Measurements from ENCODE around the gene CCZ1B.
"Not testable (repeated sequence)": the region's sequence is repeated elsewhere in the genome, so short reads cannot be mapped to it uniquely, and the experiment has no call there.

The CCZ1B gene

DNA sequence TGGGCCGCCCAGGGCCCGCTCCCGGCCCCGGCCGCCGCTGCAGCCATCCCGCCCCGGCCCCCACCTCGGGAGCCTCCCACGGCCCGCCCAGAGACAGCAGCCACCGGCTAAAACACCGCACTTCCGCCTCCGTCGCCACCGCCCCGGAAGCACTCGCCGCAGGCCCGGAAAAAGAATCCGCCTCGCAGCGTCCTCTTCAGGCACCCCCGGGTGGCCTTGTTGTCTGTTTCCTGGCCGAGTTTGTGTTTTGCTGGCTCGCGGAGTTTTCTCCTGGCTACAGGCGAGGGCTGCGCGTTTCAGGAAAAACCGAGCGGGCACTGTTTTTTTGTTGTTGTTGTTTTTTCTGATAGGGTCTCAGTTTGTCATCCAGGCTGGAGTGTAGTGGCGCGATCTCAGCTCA, at the start of gene CCZ1B:
TSS of gene CCZ1B (minus strand) at position 125 of the 400 bp plus-strand sequence. CDS start at position 47, 78 bp downstream.
- DNase-seq: peak; percentile 92

DNA sequence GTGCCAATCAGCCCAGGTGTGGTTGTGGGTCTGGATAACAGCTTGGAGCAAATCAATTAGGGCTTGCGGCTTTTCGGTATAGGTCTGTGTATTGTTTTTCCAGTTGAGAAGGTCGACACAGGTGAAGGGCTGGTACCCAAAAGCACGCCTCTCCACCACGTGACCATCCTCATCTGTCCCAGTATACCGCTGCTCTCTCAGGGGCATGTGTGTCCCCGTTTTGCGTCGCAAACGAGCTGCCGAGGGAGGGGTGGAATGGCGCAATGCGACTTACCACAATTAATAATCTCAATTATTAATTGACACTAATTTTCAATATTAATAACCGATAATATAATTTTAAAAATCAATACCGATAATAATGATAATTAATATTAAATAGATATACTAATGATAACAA, 48.9 kb upstream of the CCZ1B start:
- not testable (repeated sequence) for DNase-seq

DNA sequence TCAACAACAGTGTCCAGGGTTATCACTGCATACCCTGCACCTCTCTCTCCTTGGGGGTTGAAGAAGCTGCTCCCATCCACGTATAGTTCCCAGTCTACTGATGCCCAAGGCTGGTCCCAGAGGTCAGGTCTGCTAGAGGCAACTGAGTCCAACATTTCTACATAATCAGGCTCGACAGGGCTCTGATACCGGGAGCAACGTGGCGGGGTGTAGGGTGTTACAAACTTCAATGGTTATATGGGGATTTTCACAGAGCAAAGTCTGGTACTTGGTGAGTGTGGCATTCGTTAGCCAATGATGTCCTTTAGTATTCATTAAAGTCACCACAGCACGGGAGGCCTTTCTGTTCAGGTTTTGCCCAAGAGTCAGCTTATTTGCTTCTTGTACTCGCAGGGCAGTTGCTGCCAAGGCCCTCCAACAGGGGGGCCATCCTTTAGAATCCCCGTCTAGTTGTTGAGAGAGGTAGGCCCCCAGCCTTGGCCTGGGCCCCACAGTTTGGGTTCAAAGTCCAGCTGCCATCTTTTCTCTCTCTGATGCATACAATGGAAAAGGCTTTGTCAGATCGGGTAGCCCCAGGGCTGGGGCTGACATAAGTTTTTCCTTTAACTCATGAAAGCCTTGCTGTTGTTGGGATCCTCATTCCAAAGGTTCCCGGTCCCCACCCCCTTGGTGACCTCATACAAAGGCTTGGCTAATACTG, 46.3 kb upstream of the CCZ1B start:
- not testable (repeated sequence) for DNase-seq

DNA sequence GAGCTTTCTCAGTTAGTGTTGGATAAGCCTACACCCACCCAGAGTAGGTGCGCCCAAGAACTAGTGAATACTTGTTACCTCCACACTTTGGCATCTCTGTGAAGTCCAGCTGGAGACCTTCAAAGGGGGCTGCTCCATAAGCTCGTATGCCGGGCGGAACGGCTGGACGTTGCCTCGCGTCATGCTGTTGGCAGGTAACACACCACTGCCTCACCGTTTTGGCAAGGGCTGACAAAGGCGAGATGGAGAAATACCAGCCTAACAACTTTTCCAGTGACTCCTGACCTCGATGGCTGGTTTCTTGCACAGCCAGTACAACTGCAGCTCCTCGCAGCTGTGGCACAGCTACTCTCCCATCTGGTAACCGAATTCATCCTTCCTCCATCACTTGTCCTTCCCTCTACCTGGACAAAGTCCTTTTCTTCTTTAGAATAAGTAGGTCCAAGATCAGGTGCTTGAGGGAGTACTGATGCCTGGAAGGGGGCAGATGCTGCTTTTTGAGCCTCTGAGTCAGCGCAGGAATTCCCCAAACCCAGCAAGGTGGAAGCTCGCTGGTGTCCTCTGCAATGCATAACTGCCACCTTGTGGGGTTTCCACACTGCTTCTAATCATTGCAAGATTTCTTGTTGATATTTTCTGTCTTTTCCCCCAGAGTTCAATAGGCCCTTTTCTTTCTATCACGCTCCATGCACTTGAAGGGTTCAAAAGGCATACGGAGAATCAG, 45.5 kb upstream of the CCZ1B start:
- not testable (repeated sequence) for DNase-seq

DNA sequence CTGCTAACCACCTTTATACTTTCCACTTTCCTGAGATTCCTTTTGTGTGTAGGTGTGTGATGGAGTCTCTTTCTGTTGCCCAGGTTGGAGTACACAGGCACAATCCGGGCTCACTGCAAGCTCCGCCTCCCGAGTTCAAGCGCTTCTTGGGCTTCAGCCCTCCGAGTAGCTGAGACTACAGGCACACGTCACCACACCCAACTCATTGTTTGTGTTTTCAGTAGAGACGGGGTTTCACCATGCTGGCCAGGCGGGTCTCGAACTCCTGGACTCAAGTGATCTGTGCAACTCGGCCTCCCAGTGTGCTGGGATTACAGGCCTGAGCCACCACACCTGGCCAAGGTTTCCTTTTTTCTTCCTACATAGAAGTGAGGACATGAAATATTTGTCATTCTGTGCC, 38.7 kb upstream of the CCZ1B start:
- DNase-seq: not testable (repeated sequence)

DNA sequence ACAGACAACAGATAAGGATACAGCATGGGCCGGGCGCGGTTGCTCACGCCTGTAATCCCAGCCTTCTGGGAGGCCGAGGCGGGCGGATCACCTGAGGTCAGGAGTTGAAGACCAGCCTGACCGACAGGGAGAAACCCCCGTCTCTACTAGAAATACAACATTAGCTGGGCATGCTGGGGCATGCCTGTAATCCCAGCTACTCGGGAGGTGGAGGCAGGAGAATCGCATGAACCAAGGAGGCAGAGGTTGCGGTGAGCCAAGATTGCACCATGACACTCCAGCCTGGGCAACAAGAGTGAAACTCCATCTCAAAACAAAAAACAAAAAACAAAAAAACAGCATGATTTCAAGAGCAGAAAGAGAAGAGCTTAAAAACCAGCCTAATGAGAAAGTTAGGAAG, 38.1 kb upstream of the CCZ1B start:
- DNase-seq: not testable (repeated sequence)

DNA sequence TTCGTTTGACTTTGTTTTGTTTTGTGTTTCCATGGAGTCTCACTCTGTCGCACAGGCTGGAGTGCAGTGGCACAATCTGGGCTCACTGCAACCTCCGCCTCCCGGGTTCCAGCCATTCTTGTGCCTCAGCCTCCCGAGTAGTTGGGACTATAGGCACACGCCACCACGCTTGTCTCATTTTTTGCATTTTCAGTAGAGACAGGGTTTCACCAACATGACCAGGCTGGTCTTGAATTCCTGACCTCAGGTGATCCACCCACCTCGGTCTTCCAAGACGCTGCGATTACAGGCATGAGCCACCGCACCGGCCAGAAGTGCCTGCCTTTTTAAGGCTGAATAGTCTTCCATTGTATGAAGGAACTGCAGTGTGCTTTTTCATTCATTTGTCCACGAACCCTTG, 36.8 kb upstream of the CCZ1B start:
- DNase-seq: not testable (repeated sequence)

DNA sequence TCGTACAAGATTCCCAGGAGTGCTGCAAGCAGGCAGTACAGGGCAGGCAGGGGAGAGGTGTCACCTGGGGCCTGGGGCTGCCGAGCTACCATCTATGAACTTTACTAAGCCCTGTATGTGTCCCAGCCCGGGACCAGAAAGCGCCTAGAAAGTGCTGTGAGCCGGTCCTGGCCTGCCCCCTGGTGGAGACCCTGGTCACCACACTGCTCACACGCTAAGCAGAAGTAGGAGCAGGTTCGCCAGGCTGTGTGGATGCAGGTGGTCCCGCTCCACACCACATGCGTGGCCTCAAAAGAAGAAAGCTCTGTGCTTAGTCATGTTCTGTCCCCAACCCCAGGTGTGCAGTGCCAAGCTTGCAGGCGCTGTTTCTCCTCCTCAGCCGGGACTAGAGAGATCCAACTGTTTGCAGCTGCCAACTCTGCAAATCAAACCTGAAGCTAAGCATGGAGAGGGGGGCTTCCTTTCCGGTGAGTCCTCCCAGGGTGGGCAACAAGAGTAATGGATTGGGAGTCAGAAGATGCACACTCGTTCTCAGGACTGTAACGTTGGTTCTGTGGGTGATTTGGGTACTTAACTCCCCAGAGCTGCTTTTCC, 31.7 kb upstream of the CCZ1B start:
- DNase-seq: peak; percentile 75

DNA sequence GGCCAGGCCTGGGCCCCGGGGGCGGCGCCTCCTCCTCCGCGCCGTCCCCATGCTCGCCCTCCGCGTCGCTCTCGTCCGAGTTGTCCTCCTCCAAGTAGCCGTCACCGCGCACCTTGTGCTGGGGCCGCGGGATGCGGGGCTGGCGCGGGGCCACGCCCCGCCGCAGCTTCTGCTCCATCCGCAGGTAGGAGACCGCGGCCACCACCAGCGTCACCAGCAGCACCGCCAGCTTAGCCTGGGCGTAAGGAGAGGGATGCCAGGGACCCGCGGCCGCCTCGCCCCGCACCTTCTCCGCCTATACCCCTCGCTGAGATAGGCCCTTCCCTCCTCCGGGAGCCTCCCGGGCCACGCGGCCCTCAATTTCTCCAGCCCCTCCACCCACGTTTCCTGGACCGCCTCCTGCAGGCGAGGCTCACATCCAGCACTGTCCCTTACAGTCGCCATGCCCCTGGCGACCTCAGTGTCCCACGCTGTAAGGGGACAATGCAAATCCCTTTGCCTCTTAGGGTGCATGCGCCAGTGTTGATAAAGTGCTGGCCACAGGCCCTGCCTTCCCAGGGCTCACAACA, 29.6 kb upstream of the CCZ1B start:
- peak; percentile 34 for DNase-seq

DNA sequence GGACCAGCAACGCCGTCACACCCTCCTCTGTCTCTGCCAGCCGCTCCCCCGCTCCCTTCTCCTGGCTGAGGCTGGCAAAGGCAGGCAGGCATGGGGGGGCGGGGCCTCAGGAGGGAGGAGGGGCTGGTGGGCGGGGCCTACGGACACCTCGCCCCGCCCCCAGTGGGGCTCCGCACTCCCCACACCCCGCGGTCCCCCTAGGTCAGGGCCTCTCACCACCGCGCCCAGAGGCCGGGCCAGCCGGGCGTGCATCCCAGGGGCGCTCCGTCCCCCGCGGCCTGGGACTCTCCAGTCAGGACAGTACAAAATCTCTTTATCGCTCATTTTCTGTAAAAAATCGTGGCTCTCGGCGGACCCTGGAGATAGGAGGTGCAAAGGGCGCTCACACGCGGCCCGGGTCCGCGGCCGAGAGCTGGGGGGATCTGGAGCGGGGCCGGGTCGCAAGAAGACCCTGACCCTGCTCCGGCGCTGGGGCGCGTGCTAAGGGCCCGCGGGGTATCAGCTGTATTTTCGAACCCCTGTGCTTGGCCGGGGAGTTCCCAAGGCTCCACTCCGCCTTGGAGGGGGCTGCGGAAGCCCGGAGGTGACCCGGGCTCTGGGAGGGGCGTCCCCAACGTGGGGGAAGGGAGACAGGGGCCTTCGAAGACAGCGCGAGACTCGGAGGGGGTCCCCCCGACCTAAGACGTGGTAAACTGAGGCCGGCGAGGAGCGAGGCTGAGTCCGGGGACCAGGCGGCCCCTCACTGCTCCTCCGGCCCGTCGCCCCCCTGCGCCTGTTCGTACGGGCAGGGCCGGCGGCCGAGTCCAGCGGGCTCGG, 28.9 kb upstream of the CCZ1B start:
- DNase-seq: peak; percentile 22

DNA sequence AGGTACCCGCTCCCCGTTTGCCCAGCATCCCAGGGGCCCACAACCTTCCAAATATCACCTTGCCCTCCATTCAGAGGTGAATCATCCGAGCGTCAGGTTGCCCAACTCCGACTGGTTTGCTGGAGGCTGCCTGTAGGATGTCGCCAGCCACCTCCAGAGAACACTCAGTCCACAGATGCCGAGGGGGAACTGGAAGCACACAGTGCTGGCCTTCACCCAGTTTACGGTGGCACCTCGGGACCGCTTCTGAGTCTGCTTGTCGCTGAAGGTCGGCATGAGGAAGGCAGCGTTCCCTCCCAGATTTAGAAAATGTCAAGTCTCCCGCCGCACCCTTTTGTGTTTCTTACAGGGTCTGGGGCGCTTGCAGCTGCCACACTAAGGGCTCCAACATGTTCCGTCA, 27.6 kb upstream of the CCZ1B start:
- not testable (repeated sequence) for DNase-seq

DNA sequence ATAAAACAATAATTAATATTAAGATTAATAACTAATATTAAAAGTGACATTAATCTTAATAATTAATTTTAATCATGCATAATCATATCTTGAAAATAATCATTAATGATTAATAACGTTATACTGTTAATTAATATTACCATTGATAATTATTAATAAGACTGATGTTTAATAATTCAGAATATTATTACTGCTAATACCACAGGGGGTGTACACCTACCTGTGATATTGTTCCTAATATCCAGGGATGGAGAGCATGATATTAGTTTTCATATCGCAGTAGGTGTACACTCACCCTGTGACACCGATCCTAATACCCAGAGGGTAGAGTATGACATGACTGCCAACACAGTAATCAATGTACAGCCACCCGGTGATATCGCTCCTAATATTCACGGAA, 23.1 kb upstream of the CCZ1B start:
- DNase-seq: not testable (repeated sequence)

DNA sequence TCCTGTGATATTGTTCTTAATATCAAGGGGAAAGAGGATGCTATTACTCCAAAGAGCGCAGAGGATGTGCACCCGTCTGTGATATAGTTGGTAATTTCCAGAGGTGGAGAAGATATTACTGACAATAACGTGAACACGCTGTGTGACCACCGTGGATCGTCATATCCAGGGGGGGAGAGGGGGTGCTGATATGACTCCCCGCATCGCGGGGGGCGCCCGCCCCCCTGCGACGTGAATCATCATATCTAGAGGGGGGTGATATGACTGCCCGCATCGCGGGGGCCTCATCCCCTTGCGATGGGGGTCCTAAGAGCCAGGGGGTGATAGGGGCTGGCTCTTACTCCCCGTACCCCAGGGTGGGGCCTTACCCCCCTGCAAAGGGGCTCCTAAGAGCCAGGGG, 21.7 kb upstream of the CCZ1B start:
- DNase-seq: not testable (repeated sequence)

DNA sequence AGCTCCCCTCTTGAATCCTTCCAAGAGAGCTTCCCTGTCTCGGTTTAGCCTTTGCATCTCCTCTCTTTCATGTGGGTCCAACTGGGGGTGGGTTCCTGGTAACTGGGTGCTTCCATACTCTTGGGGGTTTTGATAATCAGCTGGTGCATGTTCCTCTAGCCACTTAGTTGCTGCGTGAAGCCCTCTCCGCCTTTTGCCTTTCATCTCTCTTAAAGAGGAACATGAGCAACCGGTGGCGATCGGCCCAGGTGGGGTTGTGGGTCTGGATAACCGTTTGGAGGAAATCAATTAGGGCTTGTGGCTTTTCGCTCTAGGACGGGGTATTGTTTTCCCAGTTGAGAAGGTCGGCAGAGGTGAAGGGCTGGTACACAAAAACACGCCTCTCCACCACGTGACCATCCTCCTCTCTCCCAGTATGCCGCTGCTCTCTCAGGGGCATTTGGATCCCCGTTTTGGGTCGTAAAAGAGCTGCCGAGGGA, 19.9 kb upstream of the CCZ1B start:
- DNase-seq: not testable (repeated sequence)

DNA sequence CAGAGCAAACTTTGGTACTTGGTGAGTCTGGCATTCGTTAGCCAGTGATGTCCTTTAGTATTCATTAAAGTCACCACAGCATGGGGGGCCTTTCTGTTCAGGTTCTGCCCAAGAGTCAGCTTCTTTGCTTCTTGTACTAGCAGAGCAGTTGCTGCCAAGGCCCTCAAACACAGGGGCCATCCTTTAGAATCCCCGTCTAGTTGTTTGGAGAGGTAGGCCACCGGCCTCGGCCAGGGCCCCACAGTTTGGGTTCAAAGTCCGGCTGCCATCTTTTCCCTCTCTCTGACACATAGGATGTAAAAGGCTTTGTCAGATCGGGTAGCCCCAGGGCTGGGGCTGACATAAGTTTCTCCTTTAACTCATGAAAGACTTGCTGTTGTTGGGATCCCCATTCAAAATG, 17.6 kb upstream of the CCZ1B start:
- DNase-seq: not testable (repeated sequence)

DNA sequence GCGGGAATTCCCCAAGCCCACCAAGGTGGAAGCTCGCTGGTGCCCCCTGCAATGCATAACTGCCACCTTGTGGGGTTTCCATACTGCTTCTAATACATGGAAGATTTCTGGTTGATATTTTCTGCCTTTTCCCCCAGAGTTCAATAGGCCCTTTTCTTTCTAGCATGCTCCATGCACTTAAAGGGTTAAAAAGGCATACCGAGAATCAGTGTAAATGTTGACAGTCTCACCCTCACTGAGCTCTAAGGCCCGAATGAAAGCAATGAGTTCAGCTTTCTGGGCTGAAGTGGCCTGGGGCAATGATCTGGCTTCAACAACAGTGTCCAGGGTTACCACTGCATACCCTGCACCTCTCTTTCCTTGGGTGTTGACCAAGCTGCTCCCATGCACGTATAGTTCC, 17.0 kb upstream of the CCZ1B start:
- not testable (repeated sequence) for DNase-seq

DNA sequence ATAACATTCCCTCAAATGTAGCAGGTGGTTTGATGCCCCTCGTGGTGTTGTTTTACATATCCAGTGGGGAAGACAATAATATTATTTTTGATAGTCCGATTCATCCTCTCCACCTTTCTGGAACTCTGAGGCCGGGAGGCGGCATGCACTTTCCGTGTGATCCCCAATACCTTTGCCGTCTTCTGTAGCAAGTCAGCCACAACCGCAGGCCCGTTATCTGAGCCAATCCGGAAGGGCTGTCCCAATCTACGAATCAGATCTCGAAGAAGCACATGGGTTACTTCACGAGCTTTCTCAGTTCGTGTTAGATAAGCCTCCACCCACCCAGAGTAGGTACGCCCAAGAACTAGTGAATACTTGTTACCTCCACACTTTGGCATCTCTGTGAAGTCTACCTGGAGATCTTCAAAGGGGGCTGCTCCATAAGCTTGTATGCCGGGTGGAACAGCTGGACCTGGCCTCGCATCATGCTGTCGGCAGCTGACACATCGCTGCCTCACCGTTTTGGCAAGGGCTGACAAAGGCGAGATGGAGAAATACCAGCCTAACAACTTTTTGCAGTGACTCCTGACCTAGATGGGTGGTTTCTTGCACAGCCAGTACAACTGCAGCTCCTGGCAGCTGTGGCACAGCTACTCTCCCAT, 16.3 kb upstream of the CCZ1B start:
- peak; percentile 47 for DNase-seq

DNA sequence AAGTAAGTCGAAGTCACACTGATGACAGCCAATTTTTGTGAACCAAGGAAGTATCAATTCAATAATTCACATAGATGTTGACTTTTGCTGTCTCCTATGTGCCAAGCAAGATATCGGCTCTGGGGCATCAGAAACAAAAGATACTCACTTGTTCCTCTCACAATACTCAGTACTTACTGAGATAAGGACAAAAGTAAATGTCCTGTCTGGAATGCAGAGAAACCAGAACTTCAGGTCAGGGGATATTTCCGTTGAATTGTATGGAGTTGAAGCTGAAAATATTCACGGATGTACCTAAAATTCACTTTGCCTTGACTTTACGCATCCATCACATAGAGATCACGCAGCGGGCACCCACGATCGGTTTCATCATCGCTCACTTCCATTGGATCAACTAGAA, 11.0 kb upstream of the CCZ1B start:
- not testable (repeated sequence) for DNase-seq

DNA sequence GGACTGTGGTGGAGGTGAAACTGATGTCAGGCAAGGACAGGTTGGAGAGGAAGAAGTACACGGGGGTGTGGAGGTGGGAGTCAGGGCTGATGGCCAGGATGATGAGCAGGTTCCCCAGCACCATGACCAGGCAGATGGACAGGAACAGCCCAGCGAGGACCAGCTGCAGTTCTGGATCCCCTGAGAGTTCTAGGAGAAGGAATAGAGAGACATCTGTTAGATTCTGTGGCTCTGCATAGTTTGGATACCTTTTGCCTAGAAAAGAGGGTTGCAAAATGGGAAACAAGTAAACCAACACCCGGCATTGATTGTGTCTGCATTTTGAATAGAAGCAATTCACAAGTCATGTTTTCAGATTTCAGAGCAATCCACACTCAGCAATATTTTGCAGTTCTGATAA, 9.4 kb upstream of the CCZ1B start:
- not testable (repeated sequence) for DNase-seq

DNA sequence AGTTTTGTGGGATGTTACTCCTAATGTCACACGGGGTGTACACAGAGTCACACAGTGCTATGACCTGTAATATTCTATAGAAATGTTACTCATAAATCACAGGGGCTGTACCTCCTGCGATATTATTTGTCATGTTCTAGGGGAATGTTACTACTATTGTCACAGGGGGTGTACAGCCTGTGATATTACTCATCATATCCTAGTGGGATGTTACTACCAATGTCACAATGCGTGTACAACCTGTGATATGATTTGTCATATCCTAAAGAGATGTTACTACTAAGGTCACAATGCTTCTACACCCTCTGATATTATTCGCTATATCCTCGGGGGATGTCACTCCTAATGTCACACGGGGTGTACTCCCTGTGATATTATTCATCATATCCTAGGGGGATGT, 7.6 kb upstream of the CCZ1B start:
- DNase-seq: no peak

DNA sequence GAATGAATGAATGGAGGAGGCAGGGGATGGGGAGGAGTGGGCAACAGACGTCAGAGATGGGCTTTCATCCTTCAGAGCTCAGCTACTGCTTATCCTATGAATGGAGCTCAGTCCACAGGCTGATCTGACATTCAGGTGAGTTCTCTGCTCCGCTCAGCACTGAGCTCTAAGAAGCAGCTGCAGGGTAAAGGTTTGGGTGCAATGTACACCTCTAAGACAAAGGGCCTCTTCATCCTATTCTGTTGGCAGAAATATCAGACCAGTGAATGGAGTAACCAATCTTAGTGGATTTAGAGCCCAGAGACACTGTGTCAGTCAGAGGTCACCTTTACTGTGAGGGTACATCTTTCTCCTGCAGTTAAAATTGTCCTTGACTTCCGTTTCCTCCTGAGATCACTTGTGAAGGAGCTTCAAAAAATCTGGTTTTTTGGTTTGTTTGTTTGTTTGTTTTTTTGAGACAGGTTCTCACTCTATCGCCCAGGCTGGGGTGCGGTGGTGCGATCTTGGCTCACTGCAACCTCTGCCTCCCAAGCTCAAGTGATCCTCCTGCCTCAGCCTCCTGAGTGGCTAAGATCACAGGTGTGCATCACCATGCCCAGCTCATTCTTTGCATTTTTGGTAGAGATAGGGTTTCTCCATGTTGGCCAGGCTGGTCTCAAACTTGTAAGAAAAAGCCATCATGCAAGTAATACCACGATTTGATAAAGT, 5.1 kb upstream of the CCZ1B start:
- no peak for DNase-seq

Data from DMS53 (cell line).